Spleen (tissue), 11 donors: ENCODE measurements around the gene HMGXB3. TPM values are rescaled to one million over a fixed set of nuclear protein-coding genes. Genes with fewer than 3 reads are reported as not detected.
"Not testable (repeated sequence)": the region's sequence is repeated elsewhere in the genome, so short reads cannot be mapped to it uniquely, and the experiment has no call there.

ENCODE experiments used
- DNase-seq: peaks from one replicate; pipeline ENCODE4 v3.0.0-alpha.2; 2020
- H3K27ac ChIP-seq, 8 donors: fragments of 200-600 bp; sonication (generic) in 7 of 8; 1 replicate in 4 of 8; 2 replicates in 4 of 8; pipeline versions ENCODE4 v1.5.0 to v1.8.0; 2016 to 2021; ENCODE audit warnings: inconsistent platforms in 4 of 8, mild to moderate bottlenecking in 4 of 8, moderate library complexity in 1 of 8
- H3K27me3 ChIP-seq, 7 donors: fragments of 200-600 bp; sonication (generic) in 6 of 7; replicated peaks in 1 of 7; 1 replicate in 4 of 7; 2 replicates in 3 of 7; pipeline versions ENCODE4 v1.5.0 to v1.8.0; 2016 to 2021; ENCODE audit warnings: inconsistent platforms in 3 of 7, mild to moderate bottlenecking in 1 of 7
- H3K36me3 ChIP-seq, 6 donors: fragments of 200-600 bp; sonication (generic) in 5 of 6; 1 replicate in 4 of 6; 2 replicates in 2 of 6; pipeline versions ENCODE4 v1.5.0 to v1.8.0; 2016 to 2021; ENCODE audit warnings: inconsistent platforms in 2 of 6
- H3K4me1 ChIP-seq, 6 donors: fragments of 200-600 bp; sonication (generic) in 5 of 6; 1 replicate in 3 of 6; 2 replicates in 3 of 6; pipeline versions ENCODE4 v1.5.0 to v1.8.0; 2016 to 2021; ENCODE audit warnings: inconsistent platforms in 3 of 6
- H3K4me3 ChIP-seq, 8 donors: fragments of 200-600 bp; sonication (generic) in 7 of 8; 1 replicate in 4 of 8; 2 replicates in 4 of 8; pipeline versions ENCODE4 v1.5.0 to v1.8.0; 2016 to 2021; ENCODE audit warnings: inconsistent platforms in 4 of 8, mild to moderate bottlenecking in 4 of 8, moderate library complexity in 2 of 8
- H3K9me3 ChIP-seq, 8 donors: fragments of 200-600 bp; sonication (generic) in 7 of 8; 1 replicate in 4 of 8; 2 replicates in 4 of 8; pipeline versions ENCODE4 v1.5.0 to v1.8.0; 2016 to 2021; ENCODE audit warnings: inconsistent platforms in 4 of 8
- POLR2A ChIP-seq, 3 donors: fragments of 450-650 bp; IDR thresholded peaks; one replicate each; pipeline ENCODE4 v1.5.1; 2017; ENCODE audit warnings: antibody characterized with exemption in 3 of 3, mild to moderate bottlenecking in 1 of 3
- POLR2AphosphoS5 ChIP-seq, 3 donors: sonication (generic); formaldehyde crosslinking; IDR thresholded peaks; one replicate each; pipeline ENCODE4 v1.5.1; 2017; ENCODE audit warnings: antibody characterized with exemption in 3 of 3
- WGBS, 5 donors: extraction: QIAGEN DNeasy Blood & Tissue Kit in 3 of 5; methylation state at CpG; one replicate each; pipeline versions ENCODE4 v1.1.5 to v1.1.7; 2013 to 2018; 5-methylcytosine and 5-hydroxymethylcytosine counted together
- intact Hi-C: fragments of 100-400 bp; cut with DNase I; formaldehyde crosslinking; loops from one replicate; pipeline ENCODE4 v1.15.0; 2023; ENCODE audit warnings: low total_unique reads
- polyA plus RNA-seq, 3 donors: library from polyadenylated mRNA; stranded (reverse); fragments of 200-250 nt; gene quantifications; one replicate each; pipeline ENCODE4 v1.2.1, GENCODE V29; 2013
- total RNA-seq, 7 donors: library from RNA; depleted of rRNA in 3 of 7; stranded (reverse); fragments of >200 nt in 3 of 7; fragmentation: NEBNext Ultra II Directional in 4 of 7; extraction: Animal tissue kit (Norgen Biotek cat#: 25700) in 4 of 7; gene quantifications; one replicate each; pipeline versions ENCODE4 v1.1.0 to v1.2.1, GENCODE V29; 2016 to 2021
- TF ChIP-seq, protein P1 (sequence below), 11 experiments: fragments of 200-600 bp in 7 of 11; fragments of 450-650 bp in 4 of 11; sonication (generic) in 4 of 11; IDR thresholded peaks in 8 of 11; conservative IDR thresholded peaks in 3 of 11; 1 replicate in 7 of 11; 2 replicates in 4 of 11; pipeline versions ENCODE4 v1.4.0 to v1.8.0; 2016 to 2021; ENCODE audit warnings: antibody characterized with exemption in 11 of 11, inconsistent platforms in 4 of 11, mild to moderate bottlenecking in 1 of 11
- donor health status: healthy with polysubstance abuse.
- donor health status: DM: no; HTN: no; CAD: no; lungs with moderate emphysema.
- donor health status: DM: no; HTN: no; CAD: no.
- donor health status: Bipolar disorder and iron deficiency.
- donor health status: healthy.
- donor health status: DM: no; HTN: no; CAD: no.
- donor health status: DM: yes; HTN: yes; CAD: no.

The HMGXB3 gene
- total and polyA plus RNA-seq, 10 donors, result 14.3 to 51.7 (median 34.6) TPM

DNA sequence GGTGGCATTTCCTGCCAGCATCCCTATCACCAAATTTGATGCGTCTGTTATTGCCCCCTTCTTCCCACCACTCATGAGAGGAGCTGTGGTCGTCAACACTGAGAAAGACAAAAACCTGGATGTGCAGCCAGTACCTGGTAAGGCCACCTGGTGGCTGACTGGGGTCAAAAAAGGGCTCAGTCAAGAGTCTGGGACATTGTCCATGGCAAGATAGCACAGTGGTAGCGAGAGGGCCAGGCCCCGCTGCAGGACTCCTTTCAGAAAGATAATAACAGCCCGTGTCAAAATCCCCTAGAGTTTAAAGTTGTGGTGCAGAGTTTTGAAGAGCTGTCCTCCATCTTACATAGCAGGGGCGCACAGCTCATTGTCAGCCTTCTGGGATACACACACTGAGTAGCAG lies 45.0 kb downstream of the HMGXB3 start:
- H3K27ac ChIP-seq, result no peak overlapping the region
- 90 to 96% (median 92%) methylated on average over 6 of the region's 6 CpGs for WGBS, 5 donors
- no peaks in the 10 kb centered on the region for H3K9me3 ChIP-seq
- DNase-seq, result no peak
- peaks cover 3 to 40% (median 17%) of the 10 kb centered on the region in 6 donors for H3K4me1 ChIP-seq
- TF ChIP-seq, protein P1, sequence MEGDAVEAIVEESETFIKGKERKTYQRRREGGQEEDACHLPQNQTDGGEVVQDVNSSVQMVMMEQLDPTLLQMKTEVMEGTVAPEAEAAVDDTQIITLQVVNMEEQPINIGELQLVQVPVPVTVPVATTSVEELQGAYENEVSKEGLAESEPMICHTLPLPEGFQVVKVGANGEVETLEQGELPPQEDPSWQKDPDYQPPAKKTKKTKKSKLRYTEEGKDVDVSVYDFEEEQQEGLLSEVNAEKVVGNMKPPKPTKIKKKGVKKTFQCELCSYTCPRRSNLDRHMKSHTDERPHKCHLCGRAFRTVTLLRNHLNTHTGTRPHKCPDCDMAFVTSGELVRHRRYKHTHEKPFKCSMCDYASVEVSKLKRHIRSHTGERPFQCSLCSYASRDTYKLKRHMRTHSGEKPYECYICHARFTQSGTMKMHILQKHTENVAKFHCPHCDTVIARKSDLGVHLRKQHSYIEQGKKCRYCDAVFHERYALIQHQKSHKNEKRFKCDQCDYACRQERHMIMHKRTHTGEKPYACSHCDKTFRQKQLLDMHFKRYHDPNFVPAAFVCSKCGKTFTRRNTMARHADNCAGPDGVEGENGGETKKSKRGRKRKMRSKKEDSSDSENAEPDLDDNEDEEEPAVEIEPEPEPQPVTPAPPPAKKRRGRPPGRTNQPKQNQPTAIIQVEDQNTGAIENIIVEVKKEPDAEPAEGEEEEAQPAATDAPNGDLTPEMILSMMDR (IDR thresholded peaks at IDR 0.05 in 8 of 11, conservative IDR thresholded peaks at IDR 0.05 in 3 of 11), result no peak
- TF ChIP-seq POLR2AphosphoS5 (IDR thresholded peaks at IDR 0.05) (no peak), POLR2A (IDR thresholded peaks at IDR 0.05) (no peak)
- intact Hi-C loops, result no loop called here
- H3K36me3 ChIP-seq, result peaks cover 16 to 100% (median 94%) of the 10 kb centered on the region in 6 donors
- H3K4me3 ChIP-seq, result no peak overlapping the region
- no peaks in the 10 kb centered on the region for H3K27me3 ChIP-seq

DNA sequence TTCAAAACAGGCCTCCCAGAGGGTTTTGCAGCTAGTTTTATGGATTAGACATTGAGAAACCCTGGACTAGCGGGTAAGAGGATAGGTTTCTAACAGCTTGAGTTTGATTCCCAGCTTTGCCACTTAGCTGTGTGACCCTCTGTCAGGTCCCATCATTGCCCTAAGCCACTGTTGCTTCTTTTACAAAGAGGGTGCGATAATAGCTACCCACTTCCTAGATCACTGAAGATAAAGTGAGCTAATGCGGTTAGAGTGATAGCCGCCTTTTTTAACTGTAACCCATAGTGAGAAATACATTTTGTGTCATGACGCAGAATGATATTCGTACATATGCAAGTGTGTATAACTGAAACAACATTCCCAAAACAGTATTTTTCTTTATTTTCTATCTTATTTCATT lies 45.5 kb downstream of the HMGXB3 start:
- DNase-seq, result no peak
- intact Hi-C loops, result no loop called here
- no peak for TF ChIP-seq POLR2AphosphoS5 (IDR thresholded peaks at IDR 0.05)
- Histone ChIP-seq H3K4me1 (peaks cover 3 to 44% (median 17%) of the 10 kb centered on the region in 6 donors), H3K36me3 (peaks cover 12 to 100% (median 94%) of the 10 kb centered on the region in 6 donors), H3K27me3 (no peaks in the 10 kb centered on the region), H3K9me3 (no peaks in the 10 kb centered on the region), H3K4me3 (no peak overlapping the region), H3K27ac (no peak overlapping the region)
- WGBS, 5 donors, result 76 to 93% (median 88%) methylated on average over 6 of the region's 6 CpGs

DNA sequence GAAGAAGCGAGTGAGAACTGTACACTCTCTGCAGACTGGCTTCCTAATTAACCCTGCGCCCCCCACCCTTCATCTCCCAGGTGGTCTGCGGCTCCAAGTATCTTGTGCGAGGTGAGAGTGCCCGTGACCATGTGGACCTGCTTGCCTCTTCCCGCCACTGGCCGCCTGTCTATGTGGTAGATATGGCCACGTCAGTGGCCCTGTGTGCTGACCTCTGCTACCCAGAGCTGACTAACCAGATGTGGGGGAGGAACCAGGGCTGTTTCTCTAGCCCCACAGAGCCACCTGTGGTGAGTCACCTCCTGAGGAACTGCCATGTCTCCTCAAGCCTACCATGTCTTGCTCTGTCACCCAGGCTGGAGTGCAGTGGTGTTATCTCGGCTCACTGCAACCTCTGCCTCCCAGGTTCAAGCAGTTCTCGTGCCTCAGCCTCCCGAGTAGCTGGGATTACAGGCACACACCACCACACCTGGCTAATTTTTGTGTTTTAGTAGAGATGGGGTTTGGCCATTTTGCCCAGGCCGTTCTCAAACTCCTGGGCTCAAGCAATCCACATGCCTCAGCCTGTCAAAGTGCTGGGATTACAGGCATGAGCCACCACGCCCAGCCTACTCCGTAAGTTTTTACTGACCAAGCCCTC lies 49.8 kb downstream of the HMGXB3 start:
- H3K36me3 ChIP-seq, result peaks cover 6 to 100% (median 98%) of the 10 kb centered on the region in 6 donors
- 86 to 95% (median 90%) methylated on average over 13 to 14 of the region's 14 CpGs for WGBS, 5 donors
- intact Hi-C loops, H3K27ac ChIP-seq, H3K4me3 ChIP-seq, DNase-seq, H3K27me3 ChIP-seq, H3K9me3 ChIP-seq: not testable (repeated sequence)
- peak; percentile 49 to 61 (median 57) for TF ChIP-seq POLR2AphosphoS5 (IDR thresholded peaks at IDR 0.05)
- H3K4me1 ChIP-seq, result peaks cover 0 to 29% (median 2%) of the 10 kb centered on the region in 6 donors

DNA sequence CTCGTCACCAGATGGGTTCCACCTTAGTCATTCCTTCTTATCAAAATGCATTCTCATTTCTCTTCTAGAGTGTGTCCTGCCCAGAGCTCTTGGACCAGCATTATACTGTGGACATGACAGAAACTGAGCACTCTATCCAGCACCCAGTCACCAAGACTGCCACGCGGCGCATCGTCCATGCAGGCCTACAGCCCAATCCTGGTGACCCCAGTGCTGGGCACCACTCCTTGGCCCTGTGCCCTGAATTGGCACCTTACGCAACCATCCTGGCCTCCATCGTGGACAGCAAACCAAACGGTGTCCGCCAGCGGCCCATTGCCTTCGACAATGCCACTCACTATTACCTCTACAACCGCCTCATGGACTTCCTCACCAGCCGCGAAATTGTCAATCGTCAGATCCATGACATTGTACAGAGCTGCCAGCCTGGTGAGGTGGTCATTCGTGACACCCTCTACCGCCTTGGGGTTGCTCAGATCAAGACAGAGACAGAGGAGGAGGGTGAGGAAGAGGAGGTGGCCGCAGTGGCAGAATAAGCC lies 51.2 kb downstream of the HMGXB3 start:
- 84 to 97% (median 90%) methylated on average over 17 to 18 of the region's 18 CpGs for WGBS, 5 donors
- H3K4me3 ChIP-seq, result no peak overlapping the region
- H3K36me3 ChIP-seq, result peaks cover 6 to 100% (median 88%) of the 10 kb centered on the region in 6 donors
- no peaks in the 10 kb centered on the region for H3K27me3 ChIP-seq
- H3K27ac ChIP-seq, result peak overlapping the region in 1 of 8 donors; percentile 14
- intact Hi-C loops, result no loop called here
- peak; percentile 59 to 75 (median 64) for TF ChIP-seq POLR2AphosphoS5 (IDR thresholded peaks at IDR 0.05)
- TF ChIP-seq POLR2A (IDR thresholded peaks at IDR 0.05), result no peak
- peaks cover 0 to 19% (median 0%) of the 10 kb centered on the region in 6 donors for H3K4me1 ChIP-seq
- DNase-seq, result no peak
- no peaks in the 10 kb centered on the region for H3K9me3 ChIP-seq

DNA sequence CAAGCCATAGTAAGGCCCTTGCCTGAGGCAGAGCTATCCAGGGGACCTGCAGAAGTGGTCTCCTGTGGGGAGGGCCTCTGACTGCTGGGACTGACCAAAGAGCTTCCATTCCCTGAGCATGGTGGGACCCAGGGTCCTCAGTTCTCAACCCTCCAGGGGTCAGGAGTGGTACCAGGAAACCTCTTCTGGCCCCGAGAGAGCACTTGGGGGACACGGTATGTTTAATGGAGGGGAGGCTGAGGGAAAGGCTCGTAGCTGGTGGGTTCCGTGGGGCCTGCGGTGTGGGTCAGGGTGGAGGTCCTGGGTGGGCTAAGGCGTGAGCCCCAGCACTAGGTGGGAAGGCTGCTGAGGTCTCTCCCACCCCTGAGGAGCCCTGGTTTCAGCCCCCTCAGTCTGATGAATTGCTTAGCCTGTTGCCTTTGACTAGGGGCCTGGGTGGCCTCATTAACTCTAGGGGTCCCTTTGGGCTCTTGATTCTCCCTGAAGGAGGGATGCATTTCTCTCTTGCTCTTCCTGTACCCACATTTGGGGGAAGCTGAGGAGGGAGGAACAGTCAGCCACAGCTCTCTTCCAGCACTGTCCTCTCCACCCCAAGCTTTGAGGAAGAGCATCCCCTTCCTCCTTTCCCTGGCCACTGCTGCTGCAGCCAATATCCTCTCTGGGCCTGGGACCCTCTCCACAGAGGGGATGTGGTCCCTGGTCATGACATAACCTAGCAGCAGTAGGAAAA lies 51.9 kb downstream of the HMGXB3 start:
- Histone ChIP-seq H3K27me3 (no peaks in the 10 kb centered on the region), H3K4me1 (peaks cover 0 to 19% (median 0%) of the 10 kb centered on the region in 6 donors), H3K4me3 (no peak overlapping the region), H3K9me3 (no peaks in the 10 kb centered on the region), H3K36me3 (peaks cover 6 to 99% (median 81%) of the 10 kb centered on the region in 6 donors), H3K27ac (peak overlapping the region in 2 of 8 donors; percentile 14 to 45)
- DNase-seq, result no peak
- TF ChIP-seq, protein P1 (IDR thresholded peaks at IDR 0.05 in 8 of 11, conservative IDR thresholded peaks at IDR 0.05 in 3 of 11), result no peak
- TF ChIP-seq POLR2AphosphoS5 (IDR thresholded peaks at IDR 0.05), result peak in 1 of 3 donors; percentile 50
- intact Hi-C loops, result no loop called here
- 62 to 95% (median 85%) methylated on average over 4 to 6 of the region's 6 CpGs for whole genome bisulfite sequencing, 5 donors
